HG03108 (cell line): ENCODE results near the gene C1orf53.

Experiments
- ATAC-seq: cut with Tn5 transposase; IDR thresholded peaks from one replicate; pipeline ENCODE4 v1.9.1; 2021; ENCODE audit warnings: moderate library complexity; ENCODE audit not compliant: unreplicated experiment

The C1orf53 gene

GRCh38 chr1:197907846-197908616 is 5.6 kb downstream of the C1orf53 start:
- no peak for ATAC-seq

GRCh38 chr1:197908716-197909220 is 6.3 kb downstream of the C1orf53 start:
- ATAC-seq, result no peak

- no peak for ATAC-seq
Observed at GRCh38 chr1:197909384-197909783, 7.0 kb downstream of the C1orf53 start.

- no peak for ATAC-seq
Observed at GRCh38 chr1:197910120-197910991, 7.9 kb downstream of the C1orf53 start.

- ATAC-seq, result no peak
Observed at GRCh38 chr1:197911111-197911856, 8.9 kb downstream of the C1orf53 start.

- no peak for ATAC-seq
Observed at GRCh38 chr1:197911857-197912696, 9.6 kb downstream of the C1orf53 start.

GRCh38 chr1:197912739-197913494 is 10.5 kb downstream of the C1orf53 start:
- ATAC-seq, result no peak

- ATAC-seq, result no peak
Observed at GRCh38 chr1:197913495-197914276, 11.3 kb downstream of the C1orf53 start.

- ATAC-seq, result no peak
Observed at GRCh38 chr1:197914510-197914909, 12.1 kb downstream of the C1orf53 start.

- ATAC-seq, result no peak
Observed at GRCh38 chr1:197915260-197915861, 12.9 kb downstream of the C1orf53 start.

GRCh38 chr1:197915862-197916499 is 13.6 kb downstream of the C1orf53 start:
- no peak for ATAC-seq

- no peak for ATAC-seq
Observed at GRCh38 chr1:197916500-197916983, 14.1 kb downstream of the C1orf53 start.

GRCh38 chr1:197917805-197918651 is 15.6 kb downstream of the C1orf53 start:
- no peak for ATAC-seq

- ATAC-seq, result no peak
Observed at GRCh38 chr1:197918807-197919345, 16.4 kb downstream of the C1orf53 start.

- ATAC-seq, result no peak
Observed at GRCh38 chr1:197919346-197920066, 17.1 kb downstream of the C1orf53 start.

GRCh38 chr1:197920067-197920396 is 17.6 kb downstream of the C1orf53 start:
- no peak for ATAC-seq
